ENCODE results near the gene MKKS.

The MKKS gene

DNA sequence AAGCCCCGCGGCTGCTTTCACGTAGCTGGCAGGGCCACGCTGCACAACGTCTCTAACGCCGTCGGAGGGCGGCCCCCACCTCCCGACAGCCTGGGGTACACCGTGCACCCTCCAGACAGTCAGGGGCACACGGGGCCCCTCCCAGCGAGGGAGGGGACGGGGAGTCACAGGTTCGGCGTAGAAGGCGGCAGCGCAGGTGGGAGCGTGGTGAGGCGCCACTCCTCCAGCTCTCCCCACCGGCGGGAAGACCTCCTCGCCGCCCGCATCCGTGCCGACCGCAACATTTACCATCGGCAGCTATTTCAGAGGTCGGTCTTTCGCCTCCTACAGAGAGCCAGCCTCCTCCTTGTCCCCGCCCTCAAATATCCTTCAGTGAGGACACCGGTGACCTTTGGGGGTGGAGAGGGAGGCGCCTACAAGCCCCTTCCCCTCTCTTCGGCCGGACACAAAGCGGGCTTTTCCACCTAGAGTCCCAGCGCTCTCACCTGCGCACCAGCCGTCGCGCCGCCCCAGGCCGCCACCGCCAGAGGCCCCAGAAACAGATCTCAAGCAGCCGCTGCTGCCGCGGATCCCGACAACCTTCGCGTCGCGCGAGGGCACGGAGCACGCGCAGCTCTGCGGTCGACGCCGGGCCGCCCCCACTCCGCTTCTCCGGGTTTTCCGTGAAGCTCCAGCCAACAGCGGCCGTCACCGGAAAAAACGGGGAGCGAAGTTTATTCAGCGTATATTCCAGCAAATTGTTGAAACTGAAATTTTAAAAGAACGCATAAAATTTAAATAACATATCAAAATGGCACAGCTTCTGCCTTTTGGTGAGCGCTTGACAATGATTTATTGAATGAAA lies at the start of gene MKKS:
TSS of gene MKKS (minus strand) at position 600 of the 844 bp plus-strand sequence. CDS start 20,708 bp downstream, outside the sequence.
- H3K27ac ChIP-seq (ENCODE audit: poor library complexity, severe bottlenecking) = peak within 1 kb of the TSS; percentile 79
- peaks cover 17% of the 10 kb centered on the region for H3K4me1 ChIP-seq (ENCODE audit: insufficient read depth, poor library complexity, severe bottlenecking)
- no peaks in the 10 kb centered on the region for H3K27me3 ChIP-seq (ENCODE audit: insufficient read depth, poor library complexity, severe bottlenecking)
- ATAC-seq (ENCODE audit: low read depth) (peak; percentile 52), DNase-seq (ENCODE audit: low spot score) (peak; percentile 88)
- no peaks in the 10 kb centered on the region for H3K9me3 ChIP-seq (ENCODE audit: severe bottlenecking)
- TF ChIP-seq, protein P1, sequence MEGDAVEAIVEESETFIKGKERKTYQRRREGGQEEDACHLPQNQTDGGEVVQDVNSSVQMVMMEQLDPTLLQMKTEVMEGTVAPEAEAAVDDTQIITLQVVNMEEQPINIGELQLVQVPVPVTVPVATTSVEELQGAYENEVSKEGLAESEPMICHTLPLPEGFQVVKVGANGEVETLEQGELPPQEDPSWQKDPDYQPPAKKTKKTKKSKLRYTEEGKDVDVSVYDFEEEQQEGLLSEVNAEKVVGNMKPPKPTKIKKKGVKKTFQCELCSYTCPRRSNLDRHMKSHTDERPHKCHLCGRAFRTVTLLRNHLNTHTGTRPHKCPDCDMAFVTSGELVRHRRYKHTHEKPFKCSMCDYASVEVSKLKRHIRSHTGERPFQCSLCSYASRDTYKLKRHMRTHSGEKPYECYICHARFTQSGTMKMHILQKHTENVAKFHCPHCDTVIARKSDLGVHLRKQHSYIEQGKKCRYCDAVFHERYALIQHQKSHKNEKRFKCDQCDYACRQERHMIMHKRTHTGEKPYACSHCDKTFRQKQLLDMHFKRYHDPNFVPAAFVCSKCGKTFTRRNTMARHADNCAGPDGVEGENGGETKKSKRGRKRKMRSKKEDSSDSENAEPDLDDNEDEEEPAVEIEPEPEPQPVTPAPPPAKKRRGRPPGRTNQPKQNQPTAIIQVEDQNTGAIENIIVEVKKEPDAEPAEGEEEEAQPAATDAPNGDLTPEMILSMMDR (IDR thresholded peaks at IDR 0.05; ENCODE audit: poor library complexity, severe bottlenecking) = no peak
- peak within 1 kb of the TSS; percentile 75 for H3K4me3 ChIP-seq (ENCODE audit: severe bottlenecking)
- H3K36me3 ChIP-seq (ENCODE audit: low read depth) = peaks cover 13% of the 10 kb centered on the region

GRCh38 chr20:10483691-10484090 lies 49.7 kb upstream of the MKKS start:
- DNase-seq (ENCODE audit: low spot score) (no peak), ATAC-seq (ENCODE audit: low read depth) (no peak)
- Histone ChIP-seq H3K36me3 (ENCODE audit: low read depth) (no peaks in the 10 kb centered on the region), H3K27ac (ENCODE audit: poor library complexity, severe bottlenecking) (no peak overlapping the region), H3K27me3 (ENCODE audit: insufficient read depth, poor library complexity, severe bottlenecking) (no peaks in the 10 kb centered on the region), H3K4me1 (ENCODE audit: insufficient read depth, poor library complexity, severe bottlenecking) (no peaks in the 10 kb centered on the region), H3K4me3 (ENCODE audit: severe bottlenecking) (no peak overlapping the region), H3K9me3 (ENCODE audit: severe bottlenecking) (no peaks in the 10 kb centered on the region)
- TF ChIP-seq, protein P1 (IDR thresholded peaks at IDR 0.05; ENCODE audit: poor library complexity, severe bottlenecking) = no peak

GRCh38 chr20:10481676-10482075 lies 47.7 kb upstream of the MKKS start:
- H3K27me3 ChIP-seq (ENCODE audit: insufficient read depth, poor library complexity, severe bottlenecking) = no peaks in the 10 kb centered on the region
- no peak for DNase-seq (ENCODE audit: low spot score)
- no peaks in the 10 kb centered on the region for H3K4me1 ChIP-seq (ENCODE audit: insufficient read depth, poor library complexity, severe bottlenecking)
- H3K4me3 ChIP-seq (ENCODE audit: severe bottlenecking) = no peak overlapping the region
- no peak for ATAC-seq (ENCODE audit: low read depth)
- H3K36me3 ChIP-seq (ENCODE audit: low read depth) = no peaks in the 10 kb centered on the region
- TF ChIP-seq, protein P1 (IDR thresholded peaks at IDR 0.05; ENCODE audit: poor library complexity, severe bottlenecking) = no peak
- no peak overlapping the region for H3K27ac ChIP-seq (ENCODE audit: poor library complexity, severe bottlenecking)
- H3K9me3 ChIP-seq (ENCODE audit: severe bottlenecking) = no peaks in the 10 kb centered on the region

DNA sequence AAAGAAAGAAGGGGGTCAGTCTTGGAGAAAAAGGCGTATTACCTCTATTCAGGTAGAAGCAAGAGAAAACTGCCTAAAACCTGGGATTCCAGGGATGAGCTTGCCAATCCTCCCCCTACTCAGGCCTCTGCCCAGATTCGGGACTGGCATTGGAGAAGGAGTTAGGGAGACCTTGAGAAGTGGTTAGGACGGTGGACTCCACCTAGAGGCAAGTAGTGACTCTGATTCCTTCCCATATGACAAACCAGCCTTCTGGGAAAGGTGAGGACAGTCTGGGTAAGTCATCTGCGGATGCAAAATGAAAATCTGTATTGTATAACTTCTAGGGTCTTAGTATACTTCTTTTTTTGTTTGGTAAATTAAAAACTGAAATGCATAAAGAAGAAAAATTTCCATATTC lies 44.9 kb upstream of the MKKS start:
- TF ChIP-seq, protein P1 (IDR thresholded peaks at IDR 0.05; ENCODE audit: poor library complexity, severe bottlenecking) = peak; percentile 20
- Histone ChIP-seq H3K9me3 (ENCODE audit: severe bottlenecking) (no peaks in the 10 kb centered on the region), H3K4me3 (ENCODE audit: severe bottlenecking) (no peak overlapping the region), H3K27ac (ENCODE audit: poor library complexity, severe bottlenecking) (no peak overlapping the region), H3K36me3 (ENCODE audit: low read depth) (no peaks in the 10 kb centered on the region), H3K4me1 (ENCODE audit: insufficient read depth, poor library complexity, severe bottlenecking) (no peaks in the 10 kb centered on the region), H3K27me3 (ENCODE audit: insufficient read depth, poor library complexity, severe bottlenecking) (no peaks in the 10 kb centered on the region)
- DNase-seq (ENCODE audit: low spot score) = no peak
- no peak for ATAC-seq (ENCODE audit: low read depth)

DNA sequence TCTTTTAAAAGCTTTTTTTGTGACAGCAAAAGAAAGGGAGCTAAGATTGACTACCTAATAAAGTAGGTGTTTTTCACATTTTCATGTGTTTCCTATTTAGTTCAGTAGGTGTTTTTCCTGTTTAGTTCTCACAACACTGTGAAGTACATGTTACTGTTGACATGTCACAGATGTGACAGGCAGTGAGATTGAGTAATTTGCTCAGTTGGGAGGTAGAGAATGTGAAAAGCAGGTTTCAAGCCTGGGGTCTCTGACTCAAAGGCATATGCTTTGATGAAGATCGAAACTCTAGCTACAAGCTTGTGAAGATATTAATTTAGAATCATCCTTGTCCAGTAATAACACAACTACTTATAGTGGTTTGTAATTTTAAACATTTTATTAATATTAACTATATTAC lies 44.2 kb upstream of the MKKS start:
- no peaks in the 10 kb centered on the region for H3K9me3 ChIP-seq (ENCODE audit: severe bottlenecking)
- no peaks in the 10 kb centered on the region for H3K36me3 ChIP-seq (ENCODE audit: low read depth)
- no peak overlapping the region for H3K4me3 ChIP-seq (ENCODE audit: severe bottlenecking)
- ATAC-seq (ENCODE audit: low read depth) (no peak), DNase-seq (ENCODE audit: low spot score) (no peak)
- no peaks in the 10 kb centered on the region for H3K27me3 ChIP-seq (ENCODE audit: insufficient read depth, poor library complexity, severe bottlenecking)
- no peaks in the 10 kb centered on the region for H3K4me1 ChIP-seq (ENCODE audit: insufficient read depth, poor library complexity, severe bottlenecking)
- no peak overlapping the region for H3K27ac ChIP-seq (ENCODE audit: poor library complexity, severe bottlenecking)
- TF ChIP-seq, protein P1 (IDR thresholded peaks at IDR 0.05; ENCODE audit: poor library complexity, severe bottlenecking) = no peak
